Inferior parietal cortex (tissue), 1 donor: Measurements from ENCODE around the gene JPT2.
"Not testable (repeated sequence)": the region's sequence is repeated elsewhere in the genome, so short reads cannot be mapped to it uniquely, and the experiment has no call there.

ENCODE experiments used
- DNase-seq: peaks from one replicate; pipeline ENCODE4 v3.0.0-alpha.2; 2016; ENCODE audit errors: extremely low spot score

Gene JPT2

DNA sequence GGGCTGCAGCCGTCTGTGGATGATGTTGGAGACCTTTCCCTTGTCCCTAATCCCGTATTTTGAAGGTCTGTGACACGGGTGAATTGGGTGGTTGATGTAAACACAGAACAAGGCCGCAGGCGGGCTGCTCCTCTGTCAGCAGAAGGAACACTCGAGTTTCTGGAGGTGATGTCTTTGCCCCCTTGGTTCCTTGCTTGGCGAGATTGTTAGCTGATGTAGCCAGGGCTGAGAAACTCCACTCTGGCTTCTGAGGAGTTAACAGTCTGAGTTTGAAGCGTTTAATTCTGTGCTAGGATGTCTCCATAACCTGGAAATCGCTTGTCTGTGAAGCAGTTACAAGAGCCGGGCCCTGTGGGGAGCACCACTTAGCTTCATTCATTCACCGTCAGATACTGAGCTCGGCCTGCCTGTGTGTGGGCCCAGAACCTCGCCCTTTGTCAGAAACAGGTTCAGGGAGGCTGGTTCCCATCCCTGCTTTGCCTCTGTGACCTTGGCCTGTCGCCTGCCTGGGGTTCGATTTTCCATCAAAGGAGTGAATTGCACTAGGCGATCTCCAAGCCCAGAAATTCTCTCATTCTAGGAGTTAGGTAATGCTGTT lies 29.2 kb downstream of the JPT2 start:
- peak; percentile 45 for DNase-seq

DNA sequence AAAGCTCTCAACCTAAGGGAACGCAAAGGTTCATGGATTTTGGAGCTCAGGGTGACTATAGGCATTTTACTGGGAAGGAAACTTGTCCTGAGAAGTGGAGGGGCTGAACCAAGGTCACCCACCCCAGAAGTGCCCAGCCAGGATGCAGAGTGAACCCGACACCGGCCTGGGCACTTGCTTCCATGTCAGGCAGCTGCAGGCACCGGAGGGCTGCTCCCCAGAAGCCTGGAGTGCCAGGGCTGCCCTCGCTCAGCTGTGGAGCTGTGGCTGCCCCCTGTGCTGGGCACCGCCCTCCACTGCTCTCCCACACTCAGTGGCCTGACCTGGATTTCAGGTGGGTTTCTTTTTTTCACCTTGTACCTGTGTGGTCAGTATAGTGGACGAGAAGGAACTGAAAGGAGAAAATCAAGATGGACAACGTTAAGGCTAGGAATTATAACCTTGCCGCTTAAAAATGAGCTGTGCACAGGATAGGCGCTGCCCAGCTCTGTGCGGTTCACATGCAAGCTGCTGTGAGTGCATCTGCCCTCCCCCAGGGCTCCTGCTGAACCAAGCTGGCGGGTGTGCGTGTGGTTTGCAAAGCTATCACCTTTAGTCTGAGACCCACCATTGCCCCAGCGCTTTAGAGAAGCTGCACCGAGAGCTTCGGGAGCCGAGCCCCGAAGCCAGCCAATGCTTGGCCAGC lies 30.1 kb downstream of the JPT2 start:
- no peak for DNase-seq

DNA sequence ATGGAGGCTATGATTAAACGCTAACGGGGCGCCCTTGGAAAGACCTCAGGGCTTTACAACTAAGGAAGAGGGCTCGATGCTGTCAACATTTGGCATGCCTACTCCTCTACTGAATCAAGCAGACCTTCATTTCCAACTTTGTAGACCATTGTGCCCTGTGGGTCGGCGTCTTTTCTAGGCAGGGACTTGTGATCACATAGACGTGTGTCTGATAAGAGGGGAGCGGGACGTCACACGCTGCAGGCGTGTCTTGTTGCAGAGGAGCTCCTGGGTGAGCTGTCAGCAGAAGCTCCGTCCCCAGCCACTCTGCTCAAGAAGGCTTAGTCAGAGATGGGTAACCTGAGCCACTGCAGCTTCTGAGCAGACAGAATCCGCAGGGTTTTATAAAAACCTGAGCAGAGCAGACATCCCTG lies 30.7 kb downstream of the JPT2 start:
- peak; percentile 45 for DNase-seq

DNA sequence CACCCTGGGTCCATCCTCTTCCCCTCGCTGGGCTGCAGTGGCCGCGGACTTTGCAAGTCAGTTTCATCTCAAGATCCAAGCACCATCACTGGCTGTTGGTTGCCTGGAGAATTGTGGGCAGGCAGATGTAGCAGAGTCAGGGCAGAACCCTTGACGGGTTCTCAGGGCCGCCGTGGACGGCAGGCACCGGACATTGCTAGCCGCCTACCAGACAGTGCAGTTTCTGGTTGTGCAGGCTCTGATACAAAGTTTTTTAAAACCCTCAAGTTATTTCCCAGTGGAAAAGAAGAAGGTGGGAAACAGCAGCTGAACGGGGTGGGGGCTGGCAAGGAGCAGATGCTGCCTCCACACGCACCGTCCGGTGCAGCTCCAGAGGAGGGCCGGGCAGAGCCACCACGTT lies 31.3 kb downstream of the JPT2 start:
- no peak for DNase-seq

DNA sequence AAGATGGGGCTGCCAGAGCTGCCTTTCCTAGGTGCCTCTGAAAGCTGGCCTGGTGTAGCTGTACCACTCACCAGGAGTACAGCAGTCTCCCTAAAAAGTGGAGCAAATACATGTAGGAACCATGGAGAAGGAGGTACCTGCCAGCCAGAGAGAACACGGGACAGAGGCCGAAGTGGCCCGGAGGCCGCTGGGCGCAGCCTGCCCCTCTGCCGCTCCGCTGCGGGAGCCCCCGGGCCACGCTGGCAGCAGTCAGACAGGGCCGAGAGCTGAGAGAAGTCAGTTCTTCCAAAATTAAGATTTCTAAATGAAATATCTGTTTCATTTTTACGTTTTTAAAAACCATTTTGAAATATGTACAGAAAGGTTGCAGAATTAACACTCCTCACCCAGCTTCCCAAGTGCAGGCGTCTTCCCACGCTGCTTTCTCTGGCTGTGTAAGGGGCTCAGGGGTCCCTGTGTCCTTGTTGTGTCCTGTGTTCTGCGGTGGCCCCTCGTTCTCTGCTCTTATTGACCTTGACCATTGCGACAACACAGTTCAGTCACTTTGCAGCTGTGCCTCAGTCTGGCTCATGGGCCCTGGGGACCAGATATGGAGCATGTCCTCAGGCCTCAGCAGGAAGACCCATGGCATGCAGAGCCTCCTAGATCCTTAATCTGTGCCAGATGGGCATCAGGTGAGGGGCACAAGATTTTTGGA lies 32.9 kb downstream of the JPT2 start:
- DNase-seq, result no peak

DNA sequence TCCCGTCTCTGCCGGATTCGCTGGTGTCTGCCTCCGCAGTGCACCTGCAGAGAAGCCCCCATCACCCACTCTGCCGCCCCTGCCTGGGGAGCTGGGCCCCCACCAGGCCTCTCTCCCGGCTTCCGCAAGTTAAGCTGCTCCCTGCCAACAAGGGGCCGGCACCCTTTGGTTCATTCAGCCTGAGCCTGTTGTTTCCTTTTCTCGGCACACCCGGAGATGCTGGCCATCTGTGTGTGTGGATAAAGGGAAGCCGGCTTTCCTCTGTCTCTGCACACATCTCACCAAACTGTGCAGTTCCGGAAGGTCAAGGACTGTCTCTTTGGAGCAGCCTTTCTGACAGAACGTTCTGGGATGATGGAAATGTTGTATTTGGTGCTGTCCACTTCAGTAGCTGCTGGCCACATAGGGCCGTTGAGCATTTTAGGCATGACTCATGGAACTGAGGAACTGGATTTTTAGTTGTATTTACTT lies 34.7 kb downstream of the JPT2 start:
- DNase-seq, result no peak

DNA sequence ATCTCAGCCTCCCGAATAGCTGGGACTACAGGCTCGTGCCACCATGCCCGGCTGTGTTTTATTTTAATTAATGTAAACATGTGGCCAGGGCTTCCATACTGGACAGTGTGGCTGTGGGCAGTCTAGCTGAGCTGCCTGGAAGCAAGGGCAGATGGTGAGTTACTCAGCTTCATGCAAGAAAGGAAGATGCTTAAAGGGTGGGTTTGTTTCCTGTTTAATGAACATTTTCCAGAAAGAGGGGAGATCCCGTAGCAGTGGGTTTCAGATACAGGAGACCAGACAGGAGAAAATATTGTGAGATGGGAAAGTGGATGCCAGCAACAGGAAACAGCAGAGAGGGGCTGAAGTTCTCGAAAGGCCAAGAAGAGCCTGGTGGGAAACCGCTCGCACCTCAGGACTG lies 35.3 kb downstream of the JPT2 start:
- no peak for DNase-seq

DNA sequence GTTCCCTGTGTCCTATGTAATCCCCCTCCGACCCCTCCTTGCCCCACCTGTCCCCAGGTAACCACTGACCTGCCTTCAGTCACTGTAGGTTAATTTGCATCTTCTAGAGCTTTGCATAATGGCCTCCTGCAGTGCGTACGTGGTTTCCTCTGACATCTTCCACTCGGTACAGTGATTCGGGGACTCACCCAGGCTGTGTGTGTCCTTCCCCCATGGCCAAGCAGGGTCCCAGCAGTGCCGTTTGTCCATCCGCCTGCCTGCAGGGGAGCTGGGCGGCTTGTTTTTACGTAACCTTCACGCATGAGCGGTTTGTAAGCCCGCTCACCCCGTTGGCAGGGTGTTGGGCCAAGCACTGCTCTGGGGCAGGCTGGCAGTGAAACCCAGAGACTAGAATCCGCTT lies 35.9 kb downstream of the JPT2 start:
- no peak for DNase-seq

DNA sequence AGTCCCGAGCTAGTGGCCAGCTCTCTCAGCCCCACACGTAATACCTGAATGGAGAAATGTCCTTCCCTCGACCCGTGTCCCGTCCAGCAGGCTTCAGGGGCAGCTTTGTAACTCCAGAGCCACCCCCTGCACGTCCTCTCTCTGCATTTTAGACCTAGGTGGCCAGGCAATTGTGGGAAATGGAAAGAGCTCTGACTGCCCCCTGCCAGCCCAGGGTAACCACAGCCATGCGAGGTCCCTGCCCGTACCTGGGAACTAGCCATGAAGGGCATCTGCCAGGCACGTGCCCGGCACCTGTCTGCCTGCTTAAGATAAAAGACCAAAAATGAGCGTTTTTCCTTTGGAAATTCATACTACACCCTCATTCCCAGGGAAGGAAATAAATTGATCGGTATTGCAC lies 37.1 kb downstream of the JPT2 start:
- no peak for DNase-seq

DNA sequence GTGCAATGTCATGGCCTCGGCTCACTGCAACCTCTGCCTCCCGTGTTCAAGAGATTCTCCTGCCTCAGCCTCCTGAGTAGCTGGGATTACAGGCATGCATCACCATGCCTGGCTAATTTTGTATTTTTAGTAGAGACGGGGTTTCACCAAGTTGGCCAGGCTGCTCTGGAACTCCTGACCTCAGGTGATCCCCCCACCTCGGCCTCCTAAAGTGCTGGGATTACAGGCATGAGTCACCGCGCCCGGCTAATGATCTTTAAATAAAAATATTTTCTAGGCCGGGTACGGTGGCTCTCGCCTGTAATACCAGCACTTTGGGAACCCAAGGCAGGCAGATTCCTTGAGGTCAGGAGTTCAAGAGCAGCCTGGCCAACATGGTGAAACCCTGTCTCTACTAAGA lies 40.2 kb downstream of the JPT2 start:
- DNase-seq, result not testable (repeated sequence)

DNA sequence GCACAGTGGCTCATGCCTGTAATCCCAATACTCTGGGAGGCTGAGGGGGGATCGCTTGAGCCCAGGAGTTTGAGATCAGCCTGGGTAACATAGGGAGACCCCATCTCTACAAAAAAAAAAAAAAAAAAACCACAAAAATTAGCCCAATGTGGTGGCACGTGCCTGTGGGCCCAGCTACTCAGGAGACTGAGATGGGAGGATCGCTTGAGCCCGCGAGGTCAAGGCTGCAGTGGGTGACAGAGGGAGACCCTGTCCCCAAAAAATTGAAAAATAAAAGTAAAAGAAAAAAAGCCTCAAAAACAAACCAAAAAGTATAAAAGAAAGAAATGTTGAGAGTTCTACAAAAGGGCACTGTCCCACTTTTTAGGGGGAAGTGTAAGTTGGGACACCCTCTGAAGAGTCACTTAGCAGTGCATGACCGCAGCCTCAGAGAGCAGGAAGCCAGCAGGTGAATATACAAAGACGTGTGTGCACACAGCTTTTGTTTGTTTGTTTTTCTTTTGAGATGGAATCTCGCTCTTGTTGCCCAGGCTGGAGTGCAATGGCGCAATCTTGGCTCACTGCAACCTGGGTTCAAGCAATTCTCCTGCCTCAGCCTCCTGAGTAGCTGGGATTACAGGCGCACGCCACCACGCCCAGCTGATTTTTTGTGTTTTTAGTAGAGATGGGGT lies 41.6 kb downstream of the JPT2 start:
- DNase-seq, result not testable (repeated sequence)

DNA sequence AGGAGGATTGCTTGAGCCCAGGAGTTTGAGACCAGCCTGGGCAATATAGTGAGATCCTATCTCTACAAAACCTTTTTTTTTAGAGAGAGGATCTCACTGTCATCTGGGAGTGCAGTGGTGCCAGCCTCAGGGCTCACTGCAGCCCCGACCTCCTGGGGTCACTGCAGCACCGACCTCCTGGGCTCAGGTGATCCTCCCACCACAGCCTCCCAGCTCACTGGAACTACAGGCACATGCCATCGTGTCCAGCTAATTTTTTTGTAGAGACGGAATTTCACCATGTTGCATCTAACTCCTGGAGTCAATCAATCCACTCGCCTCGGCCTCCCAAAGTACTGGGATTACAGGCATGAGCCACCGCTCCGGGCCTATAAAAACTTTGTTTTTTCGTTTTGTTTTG lies 43.3 kb downstream of the JPT2 start:
- no peak for DNase-seq

DNA sequence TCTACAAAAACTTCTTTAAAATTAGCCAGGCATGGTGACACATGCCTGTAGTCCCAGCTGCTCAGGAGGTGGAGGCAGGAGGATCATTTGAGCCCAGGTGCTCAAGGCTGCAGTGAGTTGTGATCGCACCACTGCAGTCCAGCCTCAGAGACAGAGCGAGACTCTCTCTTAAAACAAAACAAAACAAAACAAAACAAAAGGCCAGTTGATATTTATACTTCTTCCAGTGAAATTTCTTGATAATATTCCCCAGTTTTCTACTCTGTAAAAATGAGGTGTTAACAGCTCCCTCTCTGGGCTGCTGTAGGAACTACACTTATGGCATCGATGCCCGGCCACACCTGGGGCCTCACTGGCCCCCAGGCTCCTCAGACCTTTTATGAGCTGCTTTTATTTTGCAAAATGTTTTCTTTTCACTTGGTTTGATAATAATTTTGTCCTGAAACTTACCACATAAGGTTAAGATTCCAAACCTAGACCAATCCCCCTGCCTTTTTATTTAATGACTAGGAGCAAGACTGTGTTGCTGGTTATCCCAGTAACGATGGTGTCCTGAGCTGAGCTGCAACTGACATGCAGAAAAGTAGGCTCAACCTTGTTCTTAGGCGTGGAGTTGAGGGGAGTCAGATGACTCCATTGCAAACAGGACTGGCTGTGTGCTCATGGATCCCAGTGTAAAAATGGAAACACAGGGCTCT lies 45.5 kb downstream of the JPT2 start:
- peak; percentile 83 for DNase-seq

DNA sequence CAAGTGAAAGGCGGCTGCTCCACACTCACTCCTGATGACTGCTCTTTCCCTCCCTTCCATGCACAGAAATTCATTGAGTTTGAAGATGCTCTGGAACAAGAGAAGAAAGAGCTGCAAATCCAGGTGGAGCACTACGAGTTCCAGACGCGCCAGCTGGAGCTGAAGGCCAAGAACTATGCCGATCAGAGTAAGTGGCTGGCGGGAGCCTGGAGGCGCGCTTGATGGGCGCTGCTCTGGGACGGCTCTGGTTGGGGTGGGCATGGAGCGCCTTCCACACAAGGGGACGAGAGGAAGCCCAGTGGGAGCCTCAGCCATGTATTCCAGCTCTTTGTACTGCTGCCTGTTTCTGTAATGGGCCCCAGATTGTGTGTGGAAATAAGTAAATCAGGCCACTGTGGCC lies 46.4 kb downstream of the JPT2 start:
- DNase-seq, result no peak

DNA sequence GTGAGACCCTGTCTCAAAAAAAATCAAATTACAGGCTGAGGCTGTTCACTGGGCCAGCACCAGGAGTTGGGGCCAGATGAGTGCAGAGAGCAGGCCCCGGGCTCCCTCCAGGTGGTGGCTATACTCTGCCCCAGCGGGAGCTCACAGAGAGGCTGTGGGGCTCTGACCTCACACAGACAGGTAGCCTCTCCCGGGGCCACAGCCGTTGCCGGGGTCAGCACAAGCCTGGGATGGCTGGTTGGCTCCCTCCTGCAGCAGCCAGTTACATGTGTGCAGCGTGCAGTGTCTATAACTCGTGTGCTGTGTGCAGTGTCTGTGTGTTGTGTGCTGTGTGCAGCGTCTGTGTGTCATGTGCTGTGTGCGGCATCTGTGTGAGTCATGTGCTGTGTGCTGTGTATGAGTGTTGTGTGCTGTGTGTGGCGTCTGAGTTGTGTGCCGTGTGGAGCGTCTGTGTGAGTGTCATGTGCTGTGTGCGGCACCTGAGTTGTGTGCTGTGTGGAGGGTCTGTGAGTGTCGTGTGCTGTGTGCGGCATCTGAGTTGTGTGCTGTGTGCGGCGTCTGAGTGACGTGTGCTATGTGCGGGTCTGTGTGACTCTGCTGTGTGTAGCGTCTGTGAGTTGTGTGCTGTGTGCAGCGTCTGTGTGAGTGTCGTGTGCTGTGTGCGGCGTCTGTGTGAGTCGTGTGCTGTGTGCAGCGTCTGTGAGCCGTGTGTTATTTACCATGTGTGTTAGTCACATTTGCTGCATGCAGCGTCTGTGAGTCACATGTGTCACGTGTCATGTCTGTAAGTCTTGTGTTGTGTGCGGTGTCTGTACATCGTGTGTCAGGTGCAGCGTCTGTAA lies 48.8 kb downstream of the JPT2 start:
- DNase-seq, result no peak

DNA sequence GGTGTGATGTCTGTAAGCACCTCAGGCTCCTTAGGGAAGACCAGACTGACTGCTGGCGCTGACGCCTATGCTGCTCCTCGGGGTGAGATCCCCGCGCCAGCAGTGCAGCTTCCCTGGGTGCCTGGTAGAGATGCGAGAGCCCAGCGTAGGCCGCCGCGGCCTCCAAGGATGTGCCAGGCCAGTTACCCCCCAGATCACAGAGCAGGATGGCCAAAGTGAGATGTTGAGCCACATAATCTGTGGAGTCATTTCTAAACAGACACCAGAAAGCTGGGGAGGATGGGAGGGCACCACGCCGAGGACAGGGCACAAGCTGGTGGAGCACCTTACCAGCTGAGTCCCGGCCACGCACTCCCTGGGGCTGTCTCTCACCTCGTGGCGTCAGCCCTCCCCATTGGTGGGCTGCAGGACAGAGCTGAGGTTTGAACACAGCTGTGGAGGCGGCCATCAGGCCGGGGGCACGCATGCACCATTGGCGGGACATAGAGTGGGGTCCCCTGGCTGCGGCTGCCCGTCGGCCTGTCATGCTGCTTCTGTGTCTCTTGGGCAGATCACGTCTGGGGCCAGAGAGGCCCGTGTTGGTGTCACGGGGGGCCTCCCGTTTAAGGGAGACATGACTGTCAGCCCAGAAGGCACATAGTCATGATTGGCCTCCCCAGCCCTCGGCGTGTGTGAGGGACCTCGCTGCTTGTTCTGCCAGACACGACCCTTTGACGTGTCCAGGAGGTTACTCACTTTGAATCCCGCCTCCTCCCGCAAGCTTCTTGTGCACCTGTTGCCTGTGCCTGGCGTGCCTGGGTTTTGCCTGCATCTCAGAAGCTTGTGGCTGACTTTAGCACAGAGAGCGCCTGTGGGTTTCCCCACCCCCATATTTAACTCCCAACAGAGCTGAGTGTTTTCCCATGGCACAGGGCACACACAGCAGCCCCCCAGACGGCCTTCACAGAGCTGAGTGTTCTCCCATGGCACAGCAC lies 49.9 kb downstream of the JPT2 start:
- no peak for DNase-seq

DNA sequence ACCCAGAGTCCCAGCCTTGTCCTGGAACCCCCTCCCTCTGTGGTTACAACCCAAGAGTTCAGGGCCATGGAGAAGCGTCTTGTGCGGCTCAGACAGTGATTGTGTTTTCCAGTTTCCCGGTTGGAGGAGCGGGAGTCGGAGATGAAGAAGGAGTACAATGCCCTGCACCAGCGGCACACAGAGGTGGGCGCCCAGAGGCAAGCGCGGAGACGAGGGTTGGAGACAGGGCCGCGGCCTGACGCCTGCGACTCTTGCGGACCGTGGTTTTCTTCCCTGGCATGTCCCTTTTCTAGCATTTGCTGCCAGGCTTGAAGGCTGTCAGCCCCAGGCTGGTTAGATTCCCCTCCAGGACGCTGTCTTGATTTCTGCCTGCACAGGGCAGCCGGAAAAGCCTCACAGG lies 50.9 kb downstream of the JPT2 start:
- DNase-seq, result no peak

DNA sequence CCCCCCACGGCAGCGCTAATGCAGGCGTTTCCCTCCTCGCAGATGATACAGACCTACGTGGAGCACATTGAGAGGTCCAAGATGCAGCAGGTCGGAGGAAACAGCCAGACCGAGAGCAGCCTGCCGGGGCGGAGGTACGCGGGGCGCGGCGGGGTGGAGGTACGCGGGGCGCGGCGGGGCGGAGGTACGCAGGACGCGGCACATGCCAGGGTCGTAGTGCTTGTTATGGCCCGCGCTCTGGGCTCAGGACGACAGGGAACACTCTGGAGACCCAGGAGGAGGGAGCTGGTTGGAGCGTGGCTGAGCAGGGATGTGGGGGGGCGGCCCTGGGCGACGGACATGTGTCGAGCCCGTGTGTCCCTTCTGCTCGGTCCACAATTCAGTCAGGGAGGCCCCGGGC lies 51.4 kb downstream of the JPT2 start:
- no peak for DNase-seq

DNA sequence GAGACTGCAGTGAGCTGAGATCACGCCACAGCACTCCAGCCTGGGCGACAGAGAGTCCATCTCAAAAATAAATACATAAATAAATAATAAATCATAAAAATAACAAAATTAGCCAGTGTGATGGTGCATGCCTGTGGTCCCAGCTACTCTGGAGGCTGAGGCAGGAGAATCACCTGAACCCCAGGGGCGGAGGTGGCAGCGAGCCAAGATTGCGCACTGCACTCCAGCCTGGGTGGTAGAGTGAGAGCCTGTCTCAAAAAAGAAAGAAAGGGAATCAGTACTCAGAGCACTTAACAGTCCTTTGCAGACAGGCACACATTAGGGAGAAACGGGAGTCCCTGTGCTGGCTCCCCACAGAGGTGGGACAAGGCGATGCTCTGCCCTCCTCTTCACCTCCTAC lies 53.0 kb downstream of the JPT2 start:
- DNase-seq, result no peak

DNA sequence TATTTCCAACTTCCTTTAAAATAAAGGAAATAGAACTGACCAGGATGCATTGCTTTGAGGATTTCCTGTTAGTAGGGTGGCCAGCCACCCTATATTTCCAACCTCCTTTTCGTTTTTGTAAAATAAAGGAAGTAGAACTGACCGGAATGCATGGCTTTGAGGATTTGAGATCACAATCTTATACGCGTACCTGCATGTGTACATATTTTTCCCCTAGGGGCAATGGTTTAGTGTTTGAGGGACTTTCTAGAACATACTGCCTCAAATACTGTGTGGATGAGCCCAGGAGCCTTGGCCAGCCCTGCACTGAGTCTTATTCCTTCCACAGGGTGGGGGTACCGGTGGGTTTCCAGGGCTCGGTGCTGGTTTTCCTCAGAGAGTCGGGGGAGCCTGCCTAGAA lies 53.5 kb downstream of the JPT2 start:
- DNase-seq, result no peak
